Duodenal mucosa (tissue), 2 donors: Measurements from ENCODE around the gene UPF3B.
"Not testable (repeated sequence)": the region's sequence is repeated elsewhere in the genome, so short reads cannot be mapped to it uniquely, and the experiment has no call there.

Experiments used
- H3K27ac ChIP-seq: one replicate; pipeline ENCODE4 v1.7.0; 2013; ENCODE audit warnings: low read depth, low read length
- H3K27me3 ChIP-seq, 2 donors: one replicate each; pipeline ENCODE4 v1.7.0; 2013; ENCODE audit warnings: low read length in 2 of 2, control low read depth in 1 of 2; ENCODE audit not compliant: insufficient read depth in 2 of 2, control insufficient read depth in 1 of 2
- H3K36me3 ChIP-seq, 2 donors: one replicate each; pipeline ENCODE4 v1.7.0; 2013; ENCODE audit warnings: low read length in 2 of 2, control low read depth in 1 of 2; ENCODE audit not compliant: insufficient read depth in 2 of 2, control insufficient read depth in 1 of 2
- H3K4me1 ChIP-seq, 2 donors: one replicate each; pipeline ENCODE4 v1.7.0; 2013; ENCODE audit warnings: low read length in 2 of 2, control low read depth in 1 of 2; ENCODE audit not compliant: insufficient read depth in 2 of 2, control insufficient read depth in 1 of 2
- H3K4me3 ChIP-seq, 2 donors: one replicate each; pipeline ENCODE4 v1.7.0; 2013; ENCODE audit warnings: low read length in 2 of 2, low read depth in 1 of 2
- H3K9ac ChIP-seq, 2 donors: one replicate each; pipeline ENCODE4 v1.7.0; 2013; ENCODE audit warnings: low read length in 2 of 2, low read depth in 1 of 2
- H3K9me3 ChIP-seq, 2 donors: one replicate each; pipeline ENCODE4 v1.7.0; 2013; ENCODE audit warnings: low read length in 2 of 2, control low read depth in 1 of 2; ENCODE audit not compliant: control insufficient read depth in 1 of 2

UPF3B gene

GRCh38 chrX:119826399-119826959 lies 26.3 kb downstream of the UPF3B start:
- H3K27me3 ChIP-seq, result no peaks in the 10 kb centered on the region
- H3K9me3 ChIP-seq, result no peaks in the 10 kb centered on the region
- peaks cover 0 to 3% of the 10 kb centered on the region in 2 donors for H3K36me3 ChIP-seq
- no peak overlapping the region for H3K27ac ChIP-seq
- H3K4me1 ChIP-seq, result no peaks in the 10 kb centered on the region
- H3K4me3 ChIP-seq, result no peak overlapping the region
- H3K9ac ChIP-seq, result no peak overlapping the region

GRCh38 chrX:119824221-119824620 lies 28.5 kb downstream of the UPF3B start:
- not testable (repeated sequence) for H3K27me3 ChIP-seq, H3K4me1 ChIP-seq, H3K4me3 ChIP-seq, H3K9me3 ChIP-seq, H3K36me3 ChIP-seq, H3K9ac ChIP-seq, H3K27ac ChIP-seq

- H3K9ac ChIP-seq, H3K4me3 ChIP-seq, H3K27me3 ChIP-seq, H3K27ac ChIP-seq, H3K4me1 ChIP-seq, H3K36me3 ChIP-seq, H3K9me3 ChIP-seq: not testable (repeated sequence)
Measured at GRCh38 chrX:119821703-119822102, 31.1 kb downstream of the UPF3B start.

- no peaks in the 10 kb centered on the region for H3K27me3 ChIP-seq
- no peaks in the 10 kb centered on the region for H3K9me3 ChIP-seq
- H3K27ac ChIP-seq, result no peak overlapping the region
- no peak overlapping the region for H3K9ac ChIP-seq
- H3K4me3 ChIP-seq, result no peak overlapping the region
- no peaks in the 10 kb centered on the region for H3K36me3 ChIP-seq
- no peaks in the 10 kb centered on the region for H3K4me1 ChIP-seq
Measured at GRCh38 chrX:119817130-119817690, 35.6 kb downstream of the UPF3B start.

- Histone ChIP-seq H3K27me3 (no peaks in the 10 kb centered on the region), H3K27ac (no peak overlapping the region), H3K9ac (no peak overlapping the region), H3K4me1 (no peaks in the 10 kb centered on the region), H3K4me3 (no peak overlapping the region), H3K36me3 (no peaks in the 10 kb centered on the region), H3K9me3 (no peaks in the 10 kb centered on the region)
Measured at GRCh38 chrX:119816300-119816699, 36.5 kb downstream of the UPF3B start.

- Histone ChIP-seq H3K4me3 (no peak overlapping the region), H3K9me3 (no peaks in the 10 kb centered on the region), H3K4me1 (no peaks in the 10 kb centered on the region), H3K36me3 (no peaks in the 10 kb centered on the region), H3K27me3 (no peaks in the 10 kb centered on the region), H3K27ac (no peak overlapping the region), H3K9ac (no peak overlapping the region)
Measured at GRCh38 chrX:119809185-119809666, 43.5 kb downstream of the UPF3B start.

- not testable (repeated sequence) for H3K4me3 ChIP-seq, H3K27ac ChIP-seq, H3K36me3 ChIP-seq, H3K4me1 ChIP-seq, H3K27me3 ChIP-seq, H3K9me3 ChIP-seq, H3K9ac ChIP-seq
Measured at GRCh38 chrX:119808461-119808860, 44.3 kb downstream of the UPF3B start.

- Histone ChIP-seq H3K9ac (no peak overlapping the region), H3K27ac (no peak overlapping the region), H3K36me3 (no peaks in the 10 kb centered on the region), H3K27me3 (no peaks in the 10 kb centered on the region), H3K9me3 (no peaks in the 10 kb centered on the region), H3K4me1 (no peaks in the 10 kb centered on the region), H3K4me3 (no peak overlapping the region)
Measured at GRCh38 chrX:119802546-119802945, 50.2 kb downstream of the UPF3B start.

- no peak overlapping the region for H3K9ac ChIP-seq
- H3K36me3 ChIP-seq, result no peaks in the 10 kb centered on the region
- H3K9me3 ChIP-seq, result no peaks in the 10 kb centered on the region
- no peaks in the 10 kb centered on the region for H3K4me1 ChIP-seq
- no peaks in the 10 kb centered on the region for H3K27me3 ChIP-seq
- no peak overlapping the region for H3K4me3 ChIP-seq
- H3K27ac ChIP-seq, result no peak overlapping the region
Measured at GRCh38 chrX:119801253-119802221, 51.2 kb downstream of the UPF3B start.
